Measurements from ENCODE around the gene HNRNPA1. TPM values are rescaled to one million over a fixed set of nuclear protein-coding genes. Genes with fewer than 3 reads are reported as not detected.

HNRNPA1 gene
- total and polyA plus RNA-seq, 9 of the 15 experiments (the other 6 are each of a cell fraction or from before 2014, with no cell fraction given), result 1,166 to 2,703 (median 1,815) TPM

DNA sequence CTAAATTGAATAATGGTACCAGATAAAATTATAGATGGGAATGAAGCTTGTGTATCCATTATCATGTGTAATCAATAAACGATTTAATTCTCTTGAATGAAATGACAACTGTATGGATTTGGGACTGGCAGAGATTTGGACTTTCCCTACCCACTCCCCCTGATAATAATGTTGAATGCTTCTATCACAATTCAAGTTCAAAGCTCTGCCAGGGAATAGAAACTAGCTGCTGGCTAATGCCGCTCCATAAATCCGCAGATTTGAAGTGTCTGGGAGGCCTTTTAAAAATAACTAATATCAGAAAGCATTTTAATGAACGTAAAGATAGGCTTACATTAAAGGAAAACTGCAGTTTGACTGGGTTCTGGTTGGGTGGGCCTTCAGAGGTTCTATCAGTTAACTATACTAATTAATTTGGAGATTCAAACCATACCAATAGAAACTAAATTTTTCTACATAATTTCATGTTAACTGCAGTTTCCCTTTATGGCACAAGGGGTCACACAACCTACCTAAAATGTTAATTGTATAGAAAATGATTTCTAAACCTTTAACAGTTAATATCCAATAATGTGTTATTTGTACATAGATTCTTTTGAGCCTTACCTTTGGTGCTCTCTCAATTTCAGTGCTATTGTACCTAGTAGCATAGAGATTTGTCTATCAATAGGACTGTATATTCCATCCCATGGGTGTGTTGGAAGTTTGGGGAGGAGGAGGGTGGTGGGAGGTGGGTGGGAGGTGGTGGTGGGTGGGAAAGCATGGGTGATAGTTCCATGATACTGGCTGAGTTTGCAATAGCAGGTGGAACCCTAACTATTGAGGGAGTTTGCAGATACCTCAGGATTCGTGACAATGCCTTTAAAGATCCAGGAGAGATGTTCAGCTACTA lies 4.9 kb downstream of the HNRNPA1 start (continued):
- TF ChIP-seq BRD4 (IDR thresholded peaks at IDR 0.05) (no peak), POLR2A (conservative IDR thresholded peaks at IDR 0.05) (peak; percentile 12), FOSL1 (tag; conservative IDR thresholded peaks at IDR 0.05) (no peak)
- TF ChIP-seq, protein P1, sequence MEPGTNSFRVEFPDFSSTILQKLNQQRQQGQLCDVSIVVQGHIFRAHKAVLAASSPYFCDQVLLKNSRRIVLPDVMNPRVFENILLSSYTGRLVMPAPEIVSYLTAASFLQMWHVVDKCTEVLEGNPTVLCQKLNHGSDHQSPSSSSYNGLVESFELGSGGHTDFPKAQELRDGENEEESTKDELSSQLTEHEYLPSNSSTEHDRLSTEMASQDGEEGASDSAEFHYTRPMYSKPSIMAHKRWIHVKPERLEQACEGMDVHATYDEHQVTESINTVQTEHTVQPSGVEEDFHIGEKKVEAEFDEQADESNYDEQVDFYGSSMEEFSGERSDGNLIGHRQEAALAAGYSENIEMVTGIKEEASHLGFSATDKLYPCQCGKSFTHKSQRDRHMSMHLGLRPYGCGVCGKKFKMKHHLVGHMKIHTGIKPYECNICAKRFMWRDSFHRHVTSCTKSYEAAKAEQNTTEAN (CRISPR knock-in tag; IDR thresholded peaks at IDR 0.05), result no peak
- TF ChIP-seq, protein P2, sequence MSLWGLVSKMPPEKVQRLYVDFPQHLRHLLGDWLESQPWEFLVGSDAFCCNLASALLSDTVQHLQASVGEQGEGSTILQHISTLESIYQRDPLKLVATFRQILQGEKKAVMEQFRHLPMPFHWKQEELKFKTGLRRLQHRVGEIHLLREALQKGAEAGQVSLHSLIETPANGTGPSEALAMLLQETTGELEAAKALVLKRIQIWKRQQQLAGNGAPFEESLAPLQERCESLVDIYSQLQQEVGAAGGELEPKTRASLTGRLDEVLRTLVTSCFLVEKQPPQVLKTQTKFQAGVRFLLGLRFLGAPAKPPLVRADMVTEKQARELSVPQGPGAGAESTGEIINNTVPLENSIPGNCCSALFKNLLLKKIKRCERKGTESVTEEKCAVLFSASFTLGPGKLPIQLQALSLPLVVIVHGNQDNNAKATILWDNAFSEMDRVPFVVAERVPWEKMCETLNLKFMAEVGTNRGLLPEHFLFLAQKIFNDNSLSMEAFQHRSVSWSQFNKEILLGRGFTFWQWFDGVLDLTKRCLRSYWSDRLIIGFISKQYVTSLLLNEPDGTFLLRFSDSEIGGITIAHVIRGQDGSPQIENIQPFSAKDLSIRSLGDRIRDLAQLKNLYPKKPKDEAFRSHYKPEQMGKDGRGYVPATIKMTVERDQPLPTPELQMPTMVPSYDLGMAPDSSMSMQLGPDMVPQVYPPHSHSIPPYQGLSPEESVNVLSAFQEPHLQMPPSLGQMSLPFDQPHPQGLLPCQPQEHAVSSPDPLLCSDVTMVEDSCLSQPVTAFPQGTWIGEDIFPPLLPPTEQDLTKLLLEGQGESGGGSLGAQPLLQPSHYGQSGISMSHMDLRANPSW (CRISPR knock-in tag; IDR thresholded peaks at IDR 0.05), result no peak

Data from K562 (cell line).